Osteocyte (in vitro differentiated cells): ENCODE measurements around the gene RBM33. TPM values are rescaled to one million over a fixed set of nuclear protein-coding genes. Genes with fewer than 3 reads are reported as not detected.

Experiments
- DNase-seq: peaks from one replicate; pipeline ENCODE4 v3.0.0; 2021; ENCODE audit warnings: mixed read lengths; ENCODE audit not compliant: unreplicated experiment; ENCODE audit errors: extremely low spot score
- H3K27ac Mint-ChIP-seq: one replicate; pipeline ENCODE4 v1.8.0; 2021; ENCODE audit warnings: mild to moderate bottlenecking, mixed read lengths; ENCODE audit not compliant: unreplicated experiment
- H3K27me3 Mint-ChIP-seq: one replicate; pipeline ENCODE4 v1.8.0; 2021; ENCODE audit warnings: mixed read lengths; ENCODE audit not compliant: unreplicated experiment
- H3K36me3 Mint-ChIP-seq: one replicate; pipeline ENCODE4 v1.8.0; 2021; ENCODE audit warnings: mixed read lengths; ENCODE audit not compliant: unreplicated experiment
- H3K4me1 Mint-ChIP-seq: one replicate; pipeline ENCODE4 v1.8.0; 2021; ENCODE audit warnings: mixed read lengths; ENCODE audit not compliant: unreplicated experiment
- H3K4me3 Mint-ChIP-seq: one replicate; pipeline ENCODE4 v1.8.0; 2021; ENCODE audit warnings: mild to moderate bottlenecking, moderate library complexity, mixed read lengths; ENCODE audit not compliant: unreplicated experiment
- H3K9me3 Mint-ChIP-seq: one replicate; pipeline ENCODE4 v1.8.0; 2021; ENCODE audit warnings: mixed read lengths; ENCODE audit not compliant: unreplicated experiment
- CTCF ChIP-seq: fragments of 200-600 bp; sonication (generic); IDR thresholded peaks from 2 replicates; pipeline ENCODE4 v1.5.0; 2021; ENCODE audit warnings: antibody characterized with exemption, mild to moderate bottlenecking, moderate library complexity
- total RNA-seq: library from RNA; stranded (reverse); gene quantifications from 2 replicates; pipeline ENCODE4 v1.2.1, GENCODE V29; 2021

RBM33 gene
- total RNA-seq, 1 donor from 2014 or later = 52.4 TPM

GRCh38 chr7:155806096-155806871, 161.8 kb downstream of the RBM33 start:
- H3K27ac Mint-ChIP-seq = no peak overlapping the region
- no peak for TF ChIP-seq CTCF
- H3K9me3 Mint-ChIP-seq = no peaks in the 10 kb centered on the region
- no peak overlapping the region for H3K4me3 Mint-ChIP-seq
- DNase-seq = no peak
- peaks cover 30% of the 10 kb centered on the region for H3K4me1 Mint-ChIP-seq
- H3K27me3 Mint-ChIP-seq = peaks cover 45% of the 10 kb centered on the region
- no peaks in the 10 kb centered on the region for H3K36me3 Mint-ChIP-seq

GRCh38 chr7:155807065-155807671, 162.7 kb downstream of the RBM33 start:
- H3K27me3 Mint-ChIP-seq = peaks cover 49% of the 10 kb centered on the region
- peaks cover 39% of the 10 kb centered on the region for H3K4me1 Mint-ChIP-seq
- H3K27ac Mint-ChIP-seq = no peak overlapping the region
- no peak for DNase-seq
- H3K4me3 Mint-ChIP-seq = no peak overlapping the region
- no peaks in the 10 kb centered on the region for H3K9me3 Mint-ChIP-seq
- H3K36me3 Mint-ChIP-seq = no peaks in the 10 kb centered on the region
- no peak for TF ChIP-seq CTCF

GRCh38 chr7:155807789-155808548, 163.5 kb downstream of the RBM33 start:
- peaks cover 40% of the 10 kb centered on the region for H3K4me1 Mint-ChIP-seq
- H3K4me3 Mint-ChIP-seq = peak overlapping the region; percentile 52
- DNase-seq = no peak
- H3K27ac Mint-ChIP-seq = no peak overlapping the region
- peaks cover 53% of the 10 kb centered on the region for H3K27me3 Mint-ChIP-seq
- no peaks in the 10 kb centered on the region for H3K9me3 Mint-ChIP-seq
- no peaks in the 10 kb centered on the region for H3K36me3 Mint-ChIP-seq
- no peak for TF ChIP-seq CTCF

- H3K27me3 Mint-ChIP-seq = peaks cover 58% of the 10 kb centered on the region
- no peak for TF ChIP-seq CTCF
- H3K9me3 Mint-ChIP-seq = no peaks in the 10 kb centered on the region
- peak overlapping the region; percentile 68 for H3K4me3 Mint-ChIP-seq
- H3K36me3 Mint-ChIP-seq = no peaks in the 10 kb centered on the region
- H3K27ac Mint-ChIP-seq = no peak overlapping the region
- no peak for DNase-seq
- H3K4me1 Mint-ChIP-seq = peaks cover 36% of the 10 kb centered on the region
These were observed 164.3 kb downstream of the RBM33 start for GRCh38 chr7:155808549-155809331.
